Mucosa of rectum (tissue), 2 donors: ENCODE data around the gene CTTNBP2.

Experiments
- H3K27ac ChIP-seq, 2 donors: one replicate each; pipeline ENCODE4 v1.7.0; 2013; ENCODE audit warnings: inconsistent platforms in 2 of 2, low read depth in 2 of 2, low read length in 2 of 2
- H3K27me3 ChIP-seq, 2 donors: one replicate each; pipeline ENCODE4 v1.7.0; 2013; ENCODE audit warnings: low read length in 2 of 2; ENCODE audit not compliant: control insufficient read depth in 2 of 2, insufficient read depth in 2 of 2
- H3K36me3 ChIP-seq, 2 donors: one replicate each; pipeline ENCODE4 v1.7.0; 2013; ENCODE audit warnings: low read length in 2 of 2; ENCODE audit not compliant: control insufficient read depth in 2 of 2, insufficient read depth in 2 of 2
- H3K4me1 ChIP-seq, 2 donors: one replicate each; pipeline ENCODE4 v1.7.0; 2013; ENCODE audit warnings: low read length in 2 of 2, mild to moderate bottlenecking in 1 of 2; ENCODE audit not compliant: control insufficient read depth in 2 of 2, insufficient read depth in 2 of 2
- H3K4me3 ChIP-seq, 2 donors: one replicate each; pipeline ENCODE4 v1.7.0; 2013; ENCODE audit warnings: low read length in 2 of 2
- H3K9ac ChIP-seq, 2 donors: one replicate each; pipeline ENCODE4 v1.7.0; 2013; ENCODE audit warnings: low read length in 2 of 2, low read depth in 1 of 2, mild to moderate bottlenecking in 1 of 2
- H3K9me3 ChIP-seq, 2 donors: one replicate each; pipeline ENCODE4 v1.7.0; 2013; ENCODE audit warnings: low read length in 2 of 2; ENCODE audit not compliant: control insufficient read depth in 2 of 2
- donor health status: healthy.
- donor health status: Normal muscosa, but diverticular disease.

CTTNBP2 gene

GRCh38 chr7:117756586-117757085, 116.6 kb downstream of the CTTNBP2 start:
- H3K36me3 ChIP-seq, result peaks cover 0 to 4% of the 10 kb centered on the region in 2 donors
- no peak overlapping the region for H3K27ac ChIP-seq
- no peaks in the 10 kb centered on the region for H3K9me3 ChIP-seq
- H3K27me3 ChIP-seq, result no peaks in the 10 kb centered on the region
- no peak overlapping the region for H3K9ac ChIP-seq
- H3K4me1 ChIP-seq, result no peaks in the 10 kb centered on the region
- no peak overlapping the region for H3K4me3 ChIP-seq

GRCh38 chr7:117755136-117755535, 118.1 kb downstream of the CTTNBP2 start:
- Histone ChIP-seq H3K9me3 (no peaks in the 10 kb centered on the region), H3K4me3 (no peak overlapping the region), H3K27me3 (no peaks in the 10 kb centered on the region), H3K9ac (no peak overlapping the region), H3K36me3 (peaks cover 0 to under 1% of the 10 kb centered on the region in 2 donors), H3K4me1 (no peaks in the 10 kb centered on the region), H3K27ac (no peak overlapping the region)

- Histone ChIP-seq H3K4me1 (no peaks in the 10 kb centered on the region), H3K27ac (no peak overlapping the region), H3K9ac (no peak overlapping the region), H3K27me3 (no peaks in the 10 kb centered on the region), H3K36me3 (no peaks in the 10 kb centered on the region), H3K4me3 (no peak overlapping the region), H3K9me3 (no peaks in the 10 kb centered on the region)
Observed at GRCh38 chr7:117751775-117752174, 121.5 kb downstream of the CTTNBP2 start.

- Histone ChIP-seq H3K9me3 (no peaks in the 10 kb centered on the region), H3K4me3 (no peak overlapping the region), H3K27me3 (no peaks in the 10 kb centered on the region), H3K4me1 (no peaks in the 10 kb centered on the region), H3K36me3 (no peaks in the 10 kb centered on the region), H3K27ac (no peak overlapping the region), H3K9ac (no peak overlapping the region)
Observed at GRCh38 chr7:117750612-117751563, 122.4 kb downstream of the CTTNBP2 start.

GRCh38 chr7:117741962-117742361, 131.3 kb downstream of the CTTNBP2 start:
- H3K4me3 ChIP-seq, result no peak overlapping the region
- H3K36me3 ChIP-seq, result no peaks in the 10 kb centered on the region
- no peaks in the 10 kb centered on the region for H3K27me3 ChIP-seq
- H3K9me3 ChIP-seq, result no peaks in the 10 kb centered on the region
- no peak overlapping the region for H3K27ac ChIP-seq
- H3K4me1 ChIP-seq, result no peaks in the 10 kb centered on the region
- H3K9ac ChIP-seq, result no peak overlapping the region

GRCh38 chr7:117739085-117739484, 134.2 kb downstream of the CTTNBP2 start:
- H3K27ac ChIP-seq, result no peak overlapping the region
- no peak overlapping the region for H3K4me3 ChIP-seq
- no peaks in the 10 kb centered on the region for H3K9me3 ChIP-seq
- no peaks in the 10 kb centered on the region for H3K27me3 ChIP-seq
- no peaks in the 10 kb centered on the region for H3K4me1 ChIP-seq
- no peak overlapping the region for H3K9ac ChIP-seq
- no peaks in the 10 kb centered on the region for H3K36me3 ChIP-seq

- H3K36me3 ChIP-seq, result no peaks in the 10 kb centered on the region
- no peaks in the 10 kb centered on the region for H3K27me3 ChIP-seq
- H3K27ac ChIP-seq, result no peak overlapping the region
- no peaks in the 10 kb centered on the region for H3K4me1 ChIP-seq
- no peaks in the 10 kb centered on the region for H3K9me3 ChIP-seq
- no peak overlapping the region for H3K9ac ChIP-seq
- no peak overlapping the region for H3K4me3 ChIP-seq
Observed at GRCh38 chr7:117737926-117738325, 135.3 kb downstream of the CTTNBP2 start.

- Histone ChIP-seq H3K36me3 (no peaks in the 10 kb centered on the region), H3K9me3 (no peaks in the 10 kb centered on the region), H3K27ac (no peak overlapping the region), H3K9ac (no peak overlapping the region), H3K4me1 (no peaks in the 10 kb centered on the region), H3K27me3 (no peaks in the 10 kb centered on the region), H3K4me3 (no peak overlapping the region)
Observed at GRCh38 chr7:117731455-117731854, 141.8 kb downstream of the CTTNBP2 start.

- no peaks in the 10 kb centered on the region for H3K9me3 ChIP-seq
- H3K36me3 ChIP-seq, result no peaks in the 10 kb centered on the region
- H3K4me1 ChIP-seq, result no peaks in the 10 kb centered on the region
- no peak overlapping the region for H3K27ac ChIP-seq
- no peak overlapping the region for H3K9ac ChIP-seq
- H3K4me3 ChIP-seq, result no peak overlapping the region
- no peaks in the 10 kb centered on the region for H3K27me3 ChIP-seq
Observed at GRCh38 chr7:117730390-117730789, 142.9 kb downstream of the CTTNBP2 start.

- Histone ChIP-seq H3K36me3 (no peaks in the 10 kb centered on the region), H3K9ac (no peak overlapping the region), H3K27ac (no peak overlapping the region), H3K4me1 (no peaks in the 10 kb centered on the region), H3K27me3 (no peaks in the 10 kb centered on the region), H3K4me3 (no peak overlapping the region), H3K9me3 (no peaks in the 10 kb centered on the region)
Observed at GRCh38 chr7:117728890-117729624, 144.2 kb downstream of the CTTNBP2 start.
